ENCODE measurements around the gene PDE6D. TPM values are rescaled to one million over a fixed set of nuclear protein-coding genes. Genes with fewer than 3 reads are reported as not detected.

The PDE6D gene
- total RNA-seq, 1 donor from 2014 or later: 18.5 TPM

DNA sequence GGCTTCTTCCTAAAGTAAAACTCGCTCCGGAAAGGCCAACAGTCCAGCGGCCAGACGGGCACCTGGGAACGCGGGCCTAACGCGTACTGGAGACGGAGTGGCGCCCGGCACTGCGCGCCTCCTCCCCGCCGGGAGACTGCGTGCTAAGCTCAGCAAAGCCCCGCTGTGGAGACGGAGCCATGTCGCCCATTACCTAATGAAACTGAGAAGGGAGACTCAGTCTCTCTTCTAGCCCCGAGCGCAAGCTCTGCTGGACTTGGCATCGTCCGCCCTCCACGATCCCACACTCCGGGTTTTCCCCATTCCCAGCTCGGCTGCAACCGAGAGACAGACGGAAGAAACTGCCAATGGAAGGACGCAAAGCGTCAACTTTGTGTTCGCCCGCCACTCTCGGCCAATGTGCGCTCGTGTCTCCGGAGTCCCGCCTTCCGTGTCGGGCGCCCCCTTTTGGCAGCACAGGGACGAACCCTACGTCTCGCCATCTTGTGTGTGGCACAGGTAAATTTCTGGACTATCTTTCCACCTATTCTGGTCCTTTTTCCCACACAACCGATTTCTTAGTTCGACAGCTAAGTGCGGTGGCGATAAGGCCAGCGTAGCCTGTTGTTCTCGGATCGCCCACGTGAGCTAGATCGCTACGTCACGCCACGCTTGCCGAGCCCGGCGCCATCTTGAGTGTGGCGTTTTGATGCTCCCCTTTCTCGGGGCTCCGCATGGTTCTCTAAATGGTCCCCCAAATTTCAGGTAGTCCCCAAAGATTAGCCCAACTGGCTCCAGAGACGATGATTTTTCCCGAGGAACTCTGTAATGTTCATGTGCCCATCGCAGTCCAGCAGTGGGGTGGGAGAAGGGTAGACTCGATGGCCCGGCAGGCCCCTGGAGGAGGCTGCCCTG lies 74.1 kb downstream of the PDE6D start:
- peak; percentile 64 for ATAC-seq

DNA sequence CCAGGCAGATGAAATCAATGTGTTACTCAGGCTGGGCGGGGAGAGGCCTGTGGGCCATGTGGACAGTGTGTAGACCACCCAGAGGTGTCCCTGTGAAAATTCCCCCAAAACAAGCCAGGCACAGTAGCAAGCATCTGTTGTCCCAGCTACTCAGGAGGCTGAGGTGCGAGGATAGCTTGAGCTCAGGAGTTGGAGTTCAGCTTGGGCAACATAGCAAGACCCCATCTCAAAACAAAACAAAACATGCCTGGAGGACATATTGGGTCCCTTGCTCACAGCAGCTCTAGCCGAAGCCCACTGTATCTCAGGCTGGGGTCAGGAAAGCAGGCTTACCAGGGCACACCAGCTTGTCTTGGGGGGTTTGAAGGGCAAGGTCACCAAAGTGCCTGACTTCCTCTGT lies 77.1 kb downstream of the PDE6D start:
- no peak for ATAC-seq

DNA sequence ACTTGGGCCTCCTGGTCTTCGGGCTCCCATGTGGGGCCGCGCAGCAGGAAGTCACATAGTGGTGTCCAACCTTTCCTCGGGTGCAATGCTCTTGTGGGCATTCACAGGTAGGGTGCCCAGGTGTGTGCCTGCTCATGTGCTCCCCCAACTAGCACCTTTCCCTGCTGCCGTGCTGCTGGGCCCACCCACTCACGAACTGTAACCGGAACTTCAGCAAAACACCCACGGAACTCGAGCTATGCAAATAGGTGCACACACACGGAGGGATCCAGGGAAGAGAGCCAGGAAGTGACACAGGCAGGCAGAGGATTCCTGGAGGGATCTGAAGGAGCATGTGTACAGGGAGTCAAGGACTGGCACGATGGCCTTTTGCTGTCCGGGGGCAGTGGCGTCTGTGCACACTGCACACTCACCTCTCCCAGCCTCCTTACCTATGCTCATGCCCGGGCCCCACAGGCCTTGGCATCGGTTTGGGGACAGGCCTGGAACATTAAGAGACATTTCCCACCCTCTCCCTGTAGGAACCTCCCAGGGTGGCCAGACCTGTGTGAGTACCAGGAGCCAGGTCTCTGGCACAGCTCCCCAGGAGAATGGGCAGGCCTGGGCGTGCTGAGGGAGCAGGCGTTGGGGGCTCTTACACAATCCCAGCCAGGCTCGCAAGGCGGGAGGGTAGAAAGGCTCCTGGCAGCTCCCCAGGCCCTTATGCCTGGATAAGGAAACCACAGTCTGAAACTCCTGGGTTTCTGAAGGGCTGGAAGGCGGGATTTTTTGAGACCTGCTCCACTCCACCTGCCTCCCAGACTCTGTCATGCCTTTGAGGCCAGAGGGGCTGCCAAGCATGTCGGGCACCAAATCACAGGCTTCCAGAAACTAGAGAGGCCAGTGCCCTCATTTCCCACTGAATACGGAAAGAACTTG lies 79.4 kb downstream of the PDE6D start:
- peak; percentile 88 for ATAC-seq

DNA sequence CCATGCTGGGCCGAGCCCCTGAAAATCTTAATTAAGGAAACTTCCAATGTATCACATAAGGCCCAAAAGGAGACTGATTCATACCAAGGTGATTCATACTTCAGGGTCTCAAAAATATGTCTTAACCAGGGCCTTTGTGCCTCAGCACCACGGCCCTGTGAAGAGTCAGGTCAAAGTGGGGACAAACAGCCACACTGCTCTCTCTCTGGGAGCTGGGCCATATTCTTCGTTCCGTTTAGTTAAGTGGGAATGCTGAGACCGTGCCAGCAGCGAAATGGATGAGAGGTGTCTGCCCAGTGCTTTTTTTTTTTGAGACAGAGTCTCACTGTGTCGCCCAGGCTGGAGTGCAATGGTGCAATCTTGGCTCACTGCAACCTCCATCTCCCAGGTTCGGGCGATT lies 82.1 kb downstream of the PDE6D start:
- no peak for ATAC-seq

DNA sequence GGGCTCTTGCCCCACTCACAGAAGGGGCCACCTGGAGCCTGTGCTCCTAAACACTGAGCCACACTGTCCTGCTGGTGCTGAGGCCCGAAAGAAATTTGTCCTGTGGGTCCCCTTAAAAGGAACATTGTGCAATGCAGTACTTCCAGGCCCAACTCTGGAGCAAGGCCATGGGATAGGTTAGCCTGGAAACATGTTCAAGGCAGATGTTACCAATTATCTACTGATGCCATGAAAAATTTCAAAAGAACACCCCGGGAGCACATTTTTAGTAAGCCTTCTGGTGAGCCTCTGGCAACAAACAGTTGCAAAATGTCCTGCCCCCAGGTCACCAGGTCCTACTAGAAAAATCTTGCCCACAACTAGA lies 85.1 kb downstream of the PDE6D start:
- ATAC-seq: no peak

DNA sequence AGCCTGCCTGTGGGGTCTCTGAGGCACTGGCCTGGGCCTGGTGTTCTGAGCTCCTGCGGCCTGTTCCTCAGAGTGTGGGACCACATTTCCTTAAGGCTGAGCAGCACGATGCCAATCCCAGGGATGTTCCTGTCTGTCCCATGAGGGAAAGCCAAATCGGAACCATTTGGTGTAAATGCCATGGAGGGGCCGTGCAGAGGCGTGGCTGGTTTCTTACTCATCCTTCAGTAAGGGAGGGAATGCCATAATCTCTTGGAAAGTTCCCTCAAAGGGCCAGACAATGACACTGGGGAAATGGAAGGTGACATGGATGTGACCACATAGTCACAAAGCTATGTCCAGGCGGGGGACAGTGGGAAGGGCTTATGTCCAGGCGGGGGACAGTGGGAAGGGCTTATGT lies 87.1 kb downstream of the PDE6D start:
- no peak for ATAC-seq

DNA sequence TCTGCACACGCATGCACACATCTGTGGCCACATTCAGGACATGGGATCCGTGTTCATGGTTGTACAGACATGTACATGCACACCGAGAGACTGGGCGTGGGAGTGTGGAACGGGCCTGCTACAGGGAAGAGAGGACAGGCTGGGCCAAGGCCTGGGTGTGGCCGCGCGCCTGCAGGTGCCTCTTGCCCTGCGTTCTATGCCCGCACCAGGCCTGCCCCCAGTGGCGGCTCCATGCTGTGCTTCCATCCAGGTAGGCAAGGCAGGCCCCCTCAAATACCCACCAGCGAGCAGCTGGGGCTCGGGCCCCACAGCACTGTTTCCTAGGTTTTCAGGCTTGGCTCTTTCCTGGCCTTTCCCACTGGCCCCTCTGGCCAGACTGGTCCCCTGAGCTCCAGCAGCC lies 88.2 kb downstream of the PDE6D start:
- peak; percentile 91 for ATAC-seq

DNA sequence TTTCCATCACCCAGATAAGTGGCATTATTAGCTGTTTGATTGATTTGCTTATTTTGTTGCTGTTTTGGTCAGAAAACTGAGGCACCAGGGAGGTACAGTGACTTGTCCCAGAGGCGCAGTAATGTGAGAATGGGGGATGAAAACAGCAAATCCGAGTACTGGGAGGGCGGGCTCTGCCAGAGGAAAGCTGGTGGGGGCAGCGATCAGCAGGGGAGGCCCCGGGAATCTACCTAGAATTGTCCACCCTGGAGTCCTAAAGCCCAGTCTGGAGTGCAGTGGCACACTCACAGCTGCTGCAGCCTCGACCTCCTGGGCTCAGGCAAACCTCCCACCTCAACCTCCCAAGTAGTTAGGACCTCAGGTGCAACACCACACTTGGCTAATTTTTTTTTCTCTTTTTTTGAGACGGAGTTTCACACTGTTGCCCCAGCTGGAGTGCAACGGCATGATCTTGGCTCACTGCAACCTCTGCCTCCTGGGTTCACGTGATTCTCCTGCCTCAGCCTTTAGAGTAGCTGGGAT lies 89.8 kb downstream of the PDE6D start:
- ATAC-seq: no peak

DNA sequence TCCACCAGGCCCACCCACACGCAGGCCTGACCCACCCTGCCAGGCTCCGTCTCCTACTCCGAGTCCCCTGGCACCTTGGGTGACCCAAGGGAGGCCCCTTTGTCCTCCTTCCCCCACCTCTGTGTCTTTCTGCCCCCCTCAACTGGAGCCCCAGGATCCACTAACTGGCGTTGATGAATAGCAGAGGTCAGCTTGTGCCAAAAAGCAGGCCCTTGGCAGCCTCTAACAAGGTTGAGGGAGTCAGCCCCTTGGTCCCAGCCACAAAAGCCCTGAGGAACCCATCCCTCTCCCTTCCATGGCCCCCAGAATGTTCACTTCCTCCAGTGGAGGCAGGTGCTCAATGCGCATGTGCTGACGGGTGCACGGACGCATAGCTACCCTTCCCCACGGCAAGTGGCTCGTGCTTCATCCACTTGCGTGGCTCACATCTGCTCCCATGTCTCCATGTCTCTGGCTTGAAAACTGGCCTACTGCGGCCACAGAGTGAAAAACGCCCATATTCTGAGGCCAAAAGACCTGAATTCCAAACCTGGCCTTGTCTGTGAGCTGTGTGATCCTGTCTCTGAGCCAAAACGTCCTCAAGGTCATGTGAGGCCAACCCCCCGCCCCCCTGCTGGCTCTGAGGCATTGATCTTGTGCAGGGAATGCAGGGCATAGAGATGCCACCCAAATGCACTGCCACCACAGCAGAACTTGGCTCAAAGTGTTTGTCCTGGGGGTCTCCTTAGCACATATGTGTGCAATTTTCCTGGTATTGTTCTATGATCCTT lies 91.8 kb downstream of the PDE6D start:
- ATAC-seq: no peak

DNA sequence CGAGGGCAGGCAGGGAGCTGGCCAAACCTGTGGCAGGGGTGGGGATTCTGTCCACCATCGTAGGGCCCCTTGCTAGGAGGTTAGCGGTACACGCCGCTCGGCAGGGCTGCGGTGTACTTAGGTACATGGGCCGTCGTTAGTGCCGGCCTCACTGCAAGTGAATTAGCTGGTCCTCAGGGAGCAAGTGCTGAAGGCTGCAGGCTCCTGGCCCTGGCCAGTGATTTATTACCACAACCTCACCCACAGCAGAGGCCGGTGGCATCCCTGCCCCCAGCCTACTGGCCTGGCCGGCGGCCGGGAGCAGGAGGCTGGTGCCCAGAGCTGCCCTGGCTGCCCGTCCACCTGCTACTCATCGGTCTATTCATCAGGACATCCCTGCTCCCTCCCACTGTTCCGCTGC lies 92.4 kb downstream of the PDE6D start:
- ATAC-seq: no peak

DNA sequence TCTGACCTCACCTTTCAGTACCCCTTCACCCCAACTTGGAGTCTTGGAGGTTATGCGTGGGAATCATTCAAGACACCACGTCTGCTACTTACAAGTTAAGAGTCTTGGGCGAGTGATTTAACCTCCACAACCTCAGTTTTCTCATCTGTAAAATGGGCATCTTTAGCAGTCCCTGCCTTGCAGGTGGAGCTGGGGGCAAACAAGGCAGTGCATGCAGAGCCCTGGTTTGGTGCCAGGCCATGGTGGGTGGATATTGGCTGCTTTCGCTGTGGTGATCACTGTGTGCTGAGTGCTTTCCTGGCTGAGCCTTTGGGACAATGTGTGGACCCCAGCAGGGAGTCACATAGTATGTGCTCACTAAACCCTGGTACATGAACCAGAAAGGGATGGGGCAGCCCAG lies 93.1 kb downstream of the PDE6D start:
- ATAC-seq: no peak

DNA sequence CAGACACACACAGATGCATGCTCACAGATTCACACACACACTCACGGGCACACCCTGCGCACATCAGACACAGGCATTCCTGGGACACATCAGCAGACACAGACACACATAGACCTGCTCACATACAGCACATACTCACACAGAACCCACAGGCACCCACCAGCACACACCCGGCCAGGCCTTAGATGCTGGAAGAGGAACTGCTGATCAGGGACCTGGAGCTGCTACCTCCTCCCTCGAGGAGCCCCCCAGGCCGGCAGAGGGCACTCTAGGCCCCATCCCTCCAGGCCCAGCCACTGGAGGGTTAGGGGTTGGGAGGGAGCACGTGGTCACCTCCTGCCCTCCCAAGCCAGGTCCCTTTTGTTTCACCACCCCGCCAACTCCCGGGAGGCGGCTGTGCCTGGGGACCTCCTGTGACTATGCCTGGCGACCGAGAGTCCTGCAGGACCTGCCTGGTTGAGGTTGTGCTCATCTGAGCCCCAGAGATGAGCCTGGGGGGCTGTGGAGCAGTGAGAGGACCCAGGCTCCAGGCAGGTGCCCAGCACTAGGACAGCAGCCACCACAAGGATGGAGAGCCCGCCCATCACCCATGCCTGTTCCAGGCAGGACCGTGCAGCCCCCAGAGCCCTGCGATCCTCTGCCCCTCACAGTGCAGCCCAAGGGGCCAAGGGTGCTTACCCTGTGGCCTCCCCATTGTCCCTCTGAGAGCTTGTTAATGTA lies 93.8 kb downstream of the PDE6D start:
- ATAC-seq: peak; percentile 55

DNA sequence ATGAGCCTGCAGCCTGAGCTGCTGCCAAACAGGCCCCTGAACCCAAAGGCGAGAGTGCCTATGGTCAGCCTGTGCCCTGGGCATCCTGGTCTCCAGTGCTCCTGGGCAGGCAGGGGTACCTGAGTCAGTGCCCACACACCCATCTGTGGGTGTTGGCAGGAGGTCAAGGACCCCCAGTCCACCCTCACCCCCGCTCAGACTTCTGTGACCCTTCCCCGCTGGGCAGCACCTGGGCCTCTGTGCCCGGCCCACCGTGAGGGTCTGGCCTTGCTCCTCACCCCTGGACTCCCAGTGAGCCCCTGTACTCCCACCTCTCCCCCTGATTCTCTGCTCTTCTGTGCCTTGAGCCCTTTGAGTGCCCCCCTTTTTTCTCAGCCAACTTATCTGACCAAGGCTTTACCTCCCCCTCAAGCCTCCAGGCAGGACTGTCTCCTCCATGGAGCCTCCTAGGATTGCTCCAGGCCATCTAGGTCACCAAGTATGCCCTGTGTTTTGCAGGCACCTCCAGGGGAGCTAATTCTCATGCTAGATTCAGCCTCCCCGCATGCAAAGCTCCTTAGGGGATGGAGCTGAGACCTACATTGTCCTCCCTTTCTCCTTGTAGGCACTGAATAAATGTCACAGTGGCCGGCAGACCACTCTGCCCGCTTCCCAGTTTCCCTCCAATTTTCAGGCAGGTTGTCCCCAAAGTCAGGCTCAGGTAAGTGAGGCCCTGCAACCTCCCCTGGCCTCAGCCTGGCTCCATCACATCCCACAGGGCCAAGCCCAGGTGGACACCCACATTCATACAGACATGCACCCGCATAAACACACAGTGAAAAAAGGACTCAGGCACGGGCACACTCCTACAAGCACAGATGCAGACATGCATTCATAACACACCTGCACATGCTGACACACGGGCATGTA lies 94.6 kb downstream of the PDE6D start:
- ATAC-seq: no peak

DNA sequence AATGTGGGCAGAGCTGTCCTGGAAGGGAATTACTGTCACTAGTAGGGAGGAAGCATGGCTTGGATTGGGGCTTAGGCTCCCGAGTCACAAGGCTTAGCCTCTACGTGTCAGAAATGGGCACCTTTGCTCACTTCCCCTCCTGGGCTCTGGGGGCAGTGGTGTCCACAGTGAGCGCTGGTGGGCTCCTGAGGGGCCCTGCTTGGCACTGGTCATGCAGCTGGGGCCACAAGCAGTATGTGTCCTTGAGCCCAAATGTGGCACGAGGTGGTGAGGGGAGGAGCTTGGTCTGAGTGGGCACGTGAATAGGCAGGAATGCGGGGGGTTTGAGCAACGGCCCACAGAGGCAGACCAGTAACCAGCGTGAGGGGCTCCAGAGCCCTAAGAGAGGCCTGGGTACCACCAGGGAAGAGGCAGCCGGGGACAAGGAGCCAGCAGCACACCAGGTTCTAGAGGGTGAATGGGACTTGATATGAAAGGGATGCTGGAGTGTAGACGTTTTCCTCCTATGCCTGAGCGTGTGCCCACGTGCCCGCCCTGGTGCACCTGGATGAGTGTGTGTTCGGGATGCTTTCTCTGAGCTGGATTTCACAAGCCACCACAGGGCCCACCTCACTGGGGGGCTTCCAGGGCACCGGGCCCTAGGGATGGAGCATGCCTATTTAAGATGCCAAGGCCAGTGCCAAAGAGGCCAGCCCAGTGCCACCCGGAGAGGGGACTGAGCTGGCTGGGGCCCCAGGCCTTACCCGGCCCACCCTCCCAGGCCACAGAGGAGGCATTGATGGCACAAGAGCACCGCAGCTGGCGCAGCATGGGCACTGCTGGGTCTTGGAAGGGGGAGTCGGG lies 95.5 kb downstream of the PDE6D start:
- no peak for ATAC-seq

DNA sequence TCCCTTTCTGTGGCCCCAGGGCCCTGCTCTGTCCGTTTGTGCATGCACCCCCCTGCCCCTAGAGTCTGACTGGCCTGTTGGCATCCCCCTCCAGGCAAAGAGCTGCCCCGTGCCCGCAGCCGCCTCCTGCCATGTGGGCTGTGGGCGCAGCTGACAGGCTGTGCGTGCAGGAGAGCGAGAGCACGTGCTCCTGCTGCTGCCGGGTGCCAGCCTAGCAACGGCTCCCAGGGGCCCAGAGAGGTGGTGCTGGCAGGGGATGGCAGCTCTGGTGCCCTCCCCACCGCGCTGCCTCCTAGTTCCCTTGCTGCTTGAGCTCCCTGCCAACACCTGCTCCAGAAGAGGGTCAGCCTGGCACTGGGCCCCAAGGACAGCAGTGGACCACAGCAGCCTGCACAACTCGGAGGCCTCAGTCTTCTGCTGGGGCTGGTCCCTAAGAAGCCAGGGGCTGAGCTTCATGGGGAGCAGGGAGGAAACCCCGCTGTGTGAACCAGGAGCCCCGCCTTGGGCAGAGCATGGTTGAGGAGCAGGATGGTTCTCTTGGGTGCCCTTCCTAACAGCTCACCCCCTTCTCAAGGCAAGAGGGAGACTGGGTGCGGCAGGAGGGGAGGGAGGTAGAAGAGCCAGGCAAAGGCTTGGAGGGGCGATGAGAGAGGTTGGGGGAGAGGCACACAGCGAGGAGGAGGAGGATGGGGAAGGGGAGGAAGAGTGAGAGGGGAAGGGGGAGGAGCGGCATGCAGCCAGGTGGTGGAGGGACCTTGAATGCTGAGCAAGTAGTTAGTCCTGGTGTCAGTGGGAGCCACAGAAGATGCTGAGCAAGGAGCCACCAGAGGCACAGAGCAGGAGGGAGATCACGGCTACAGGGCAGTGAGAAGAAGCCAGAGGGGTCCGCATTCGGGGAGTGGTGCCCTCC lies 96.5 kb downstream of the PDE6D start:
- no peak for ATAC-seq

DNA sequence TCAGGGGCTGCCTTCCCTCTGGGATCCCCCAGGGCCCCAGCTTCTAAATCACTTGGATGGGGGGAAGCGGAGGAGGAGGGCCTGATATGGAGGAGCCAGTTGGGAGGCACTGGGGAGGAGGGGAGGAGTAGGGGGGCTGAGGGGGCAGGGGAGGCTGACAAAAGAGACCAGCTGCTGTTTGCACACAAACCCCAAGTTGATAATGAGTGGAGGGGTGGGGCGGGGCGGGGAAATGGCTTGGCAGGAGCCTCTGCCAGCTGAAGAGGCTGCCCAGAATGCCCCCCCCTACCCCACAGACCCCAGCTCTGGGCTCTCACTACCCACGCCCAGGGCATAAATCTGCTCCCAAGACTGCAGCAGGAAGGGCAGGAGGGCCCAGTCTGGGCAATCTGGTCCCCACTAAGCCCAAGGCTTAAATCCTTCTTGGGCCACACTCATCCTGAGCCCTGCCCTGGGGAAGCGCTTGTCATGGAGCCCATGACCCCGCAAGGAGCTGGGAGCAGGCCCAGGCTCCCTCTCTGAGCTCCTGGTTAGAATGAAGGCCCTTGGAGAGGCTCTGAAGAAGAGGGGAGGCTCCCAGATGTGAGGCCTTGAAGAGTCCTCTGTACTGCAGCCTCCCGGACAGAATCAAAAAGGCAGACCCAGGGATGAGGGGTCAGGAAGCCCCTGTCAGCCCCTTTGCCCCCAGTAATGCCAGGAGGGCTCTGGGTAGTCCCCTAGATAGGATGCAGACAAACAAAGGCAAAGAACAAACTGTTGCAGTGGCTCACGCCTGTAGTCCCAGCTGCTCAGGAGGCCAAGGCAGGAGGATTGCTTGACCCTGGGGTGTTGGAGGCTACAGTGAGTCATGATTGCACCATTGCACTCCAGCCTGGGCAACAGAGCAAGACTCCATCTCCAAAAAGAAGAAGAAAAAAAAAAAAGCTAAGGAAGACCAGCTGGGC lies 97.5 kb downstream of the PDE6D start:
- ATAC-seq: no peak

DNA sequence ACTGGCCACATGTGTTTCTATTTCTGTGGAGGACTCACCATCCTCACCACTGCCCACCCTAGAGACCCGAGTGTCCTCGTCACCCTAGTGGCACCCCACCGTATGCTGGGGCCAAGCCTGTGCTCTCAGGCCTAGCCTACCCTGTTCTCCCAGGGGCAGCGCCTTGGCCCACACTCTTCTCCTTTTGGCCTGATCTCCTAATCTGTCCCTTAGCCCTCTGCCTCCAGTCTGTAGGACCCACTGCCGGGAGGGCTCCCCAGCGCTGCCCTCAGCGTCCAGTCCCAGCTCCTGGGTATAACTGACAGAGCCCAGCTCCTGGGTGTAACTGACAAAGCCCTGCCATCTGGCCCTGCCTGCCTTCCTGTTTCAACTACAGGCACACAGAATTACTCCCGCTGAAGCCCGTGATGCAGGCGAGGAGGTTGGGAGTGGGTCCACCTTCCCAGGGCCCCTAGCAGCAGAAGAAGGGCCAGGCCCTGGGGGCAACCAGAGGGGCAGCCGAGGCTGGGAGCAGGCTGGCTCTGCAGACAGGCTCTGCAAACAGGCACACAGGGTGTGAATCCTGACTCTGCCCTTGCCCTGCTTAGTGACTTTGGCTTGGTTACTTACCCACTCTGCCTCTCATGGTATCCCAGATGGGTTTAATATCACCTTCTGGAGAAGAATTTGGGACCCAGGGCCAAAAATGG lies 98.3 kb downstream of the PDE6D start:
- no peak for ATAC-seq
